ENCODE measurements around the gene TPX2.

The TPX2 gene

GRCh38 chr20:31719644-31720485 is 19.2 kb upstream of the TPX2 start:
- no peak for DNase-seq (ENCODE audit: low read depth)
- peak overlapping the region; percentile 73 for H3K4me3 ChIP-seq (ENCODE audit: low read length)
- no peak for TF ChIP-seq CTCF (conservative IDR thresholded peaks at IDR 0.05; ENCODE audit: low read depth, low read length)

GRCh38 chr20:31720486-31721407 is 18.3 kb upstream of the TPX2 start:
- peak overlapping the region; percentile 73 for H3K4me3 ChIP-seq (ENCODE audit: low read length)
- DNase-seq (ENCODE audit: low read depth), result no peak
- TF ChIP-seq CTCF (conservative IDR thresholded peaks at IDR 0.05; ENCODE audit: low read depth, low read length), result peak; percentile 26

GRCh38 chr20:31721408-31722256 is 17.5 kb upstream of the TPX2 start:
- DNase-seq (ENCODE audit: low read depth), result no peak
- peak overlapping the region; percentile 73 for H3K4me3 ChIP-seq (ENCODE audit: low read length)
- TF ChIP-seq CTCF (conservative IDR thresholded peaks at IDR 0.05; ENCODE audit: low read depth, low read length), result no peak

GRCh38 chr20:31722257-31723068 is 16.6 kb upstream of the TPX2 start, which contains the start of gene BCL2L1:
BCL2L1 (minus strand) TSS chr20:31722868; CDS start chr20:31722218, 650 bp downstream.
- H3K4me3 ChIP-seq (ENCODE audit: low read length), result peak within 1 kb of the TSS; percentile 74
- TF ChIP-seq CTCF (conservative IDR thresholded peaks at IDR 0.05; ENCODE audit: low read depth, low read length), result peak; percentile 92
- DNase-seq (ENCODE audit: low read depth), result peak; percentile 66

GRCh38 chr20:31723069-31723318 is 16.1 kb upstream of the TPX2 start:
- H3K4me3 ChIP-seq (ENCODE audit: low read length), result peak overlapping the region; percentile 73
- no peak for DNase-seq (ENCODE audit: low read depth)
- TF ChIP-seq CTCF (conservative IDR thresholded peaks at IDR 0.05; ENCODE audit: low read depth, low read length), result no peak

Measured in retinal pigment epithelial cell (primary cell).